ELR (cell line): ENCODE data around the gene NT5DC1.
"Not testable (repeated sequence)": the region's sequence is repeated elsewhere in the genome, so short reads cannot be mapped to it uniquely, and the experiment has no call there.

Source experiments
- DNase-seq: peaks from one replicate; pipeline ENCODE4 v3.0.0-alpha.2; 2015; ENCODE audit warnings: low read depth

NT5DC1 gene

GRCh38 chr6:116090251-116090650 is 10.4 kb upstream of the NT5DC1 start:
- no peak for DNase-seq

DNA sequence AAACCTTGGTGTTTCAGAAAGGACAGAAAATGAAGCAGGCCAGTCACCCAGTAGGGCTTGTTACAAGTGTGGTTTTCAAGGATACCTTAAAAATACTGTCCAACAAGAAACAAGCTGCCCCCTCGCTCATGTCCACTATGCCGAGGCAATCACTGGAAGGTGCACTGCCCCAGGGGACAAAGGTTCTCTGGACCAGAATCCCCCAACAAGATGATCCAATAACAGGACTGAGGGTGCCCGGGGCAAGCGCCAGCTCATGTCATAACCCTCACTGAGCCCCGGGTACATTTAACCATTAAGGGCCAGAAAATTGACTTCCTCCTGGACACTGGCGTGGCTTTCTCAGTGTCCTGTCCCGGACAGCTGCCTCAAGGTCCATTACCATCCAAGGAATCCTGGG is 6.6 kb upstream of the NT5DC1 start:
- no peak for DNase-seq

DNA sequence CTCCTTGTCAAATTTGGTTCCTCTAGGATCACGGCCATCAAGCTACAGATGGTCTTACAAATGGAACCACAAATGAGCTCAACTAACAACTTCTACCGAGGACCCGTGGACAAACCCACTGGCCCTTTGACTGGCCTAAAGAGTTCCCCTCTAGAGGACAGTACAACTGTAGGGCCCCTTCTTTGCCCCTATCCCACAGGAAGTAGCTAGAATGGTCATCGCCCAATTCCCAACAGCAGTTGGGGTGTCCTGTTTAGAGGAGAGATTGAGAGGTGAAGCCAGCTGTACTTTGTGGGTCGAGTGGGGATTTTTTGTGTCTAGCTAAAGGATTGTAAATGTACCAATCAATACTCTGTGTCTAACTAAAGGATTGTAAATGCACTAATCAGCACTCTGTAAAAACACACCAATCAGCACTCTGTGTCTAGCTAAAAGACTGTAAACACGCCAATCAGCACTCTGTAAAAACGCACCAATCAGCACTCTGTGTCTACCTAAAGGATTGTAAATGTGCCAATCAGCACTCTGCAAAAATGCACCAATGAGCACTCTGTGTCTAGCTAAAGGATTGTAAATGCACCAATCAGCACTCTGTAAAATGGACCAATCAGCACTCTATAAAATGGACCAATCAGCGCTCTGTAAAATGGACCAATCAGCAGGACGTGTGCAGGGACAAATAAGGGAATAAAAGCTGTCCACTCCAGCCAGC is 4.4 kb upstream of the NT5DC1 start:
- not testable (repeated sequence) for DNase-seq

DNA sequence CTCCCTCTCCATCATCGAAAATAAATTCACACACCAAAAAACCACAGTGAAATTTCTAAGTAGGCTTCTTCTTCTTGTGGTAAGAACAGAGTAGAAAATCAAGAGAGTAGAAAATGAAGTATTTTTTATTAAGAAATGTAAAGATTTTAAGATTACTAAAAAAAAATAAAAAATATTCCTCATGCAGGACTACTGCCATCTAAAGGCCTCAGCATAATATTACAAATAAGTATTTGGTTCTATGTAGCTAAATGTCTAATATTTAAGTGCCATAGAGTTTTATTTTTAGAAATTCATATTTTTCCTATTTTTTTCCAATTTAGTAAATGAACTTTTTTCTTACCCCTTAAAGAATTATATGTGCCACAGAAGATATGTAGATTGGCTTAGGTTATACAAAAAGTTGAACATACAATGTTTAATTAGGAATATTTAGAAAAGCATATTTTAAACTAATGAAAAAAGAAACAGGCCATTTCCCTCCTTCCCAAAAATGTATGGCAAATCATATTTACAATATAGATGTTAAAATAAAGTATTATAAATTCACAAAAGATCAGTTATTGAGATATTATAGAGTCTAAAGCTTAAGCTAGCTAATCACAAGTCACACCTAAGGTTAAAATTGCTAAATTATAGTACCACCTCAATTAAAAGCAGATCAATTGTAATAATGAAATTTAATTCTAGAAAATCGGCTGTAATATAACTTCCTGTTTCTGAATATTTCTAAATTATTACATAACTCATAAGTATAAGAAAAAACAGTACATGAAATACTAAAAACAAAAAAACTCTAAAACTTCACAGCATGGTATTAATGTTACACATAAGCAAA is 3.5 kb upstream of the NT5DC1 start:
- peak; percentile 58 for DNase-seq

DNA sequence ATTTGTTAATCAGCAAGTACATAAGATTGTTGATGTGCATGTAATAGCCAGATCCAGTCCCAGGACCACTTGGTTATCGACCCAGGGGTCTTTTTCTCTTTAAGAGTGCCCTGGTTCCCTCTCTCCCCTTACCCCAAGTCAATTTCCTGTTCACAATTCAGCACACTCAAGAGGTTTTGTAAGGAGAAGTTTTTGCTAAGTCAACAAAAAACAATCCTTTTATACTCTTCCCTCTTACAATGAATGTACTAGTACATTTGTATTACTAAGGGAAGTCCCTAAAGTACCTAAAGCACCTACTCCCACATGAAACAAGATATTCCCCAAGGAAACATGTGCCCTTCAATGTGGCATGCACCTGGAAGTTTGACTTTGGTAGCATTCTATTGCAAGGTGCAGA is 1.6 kb upstream of the NT5DC1 start:
- no peak for DNase-seq

DNA sequence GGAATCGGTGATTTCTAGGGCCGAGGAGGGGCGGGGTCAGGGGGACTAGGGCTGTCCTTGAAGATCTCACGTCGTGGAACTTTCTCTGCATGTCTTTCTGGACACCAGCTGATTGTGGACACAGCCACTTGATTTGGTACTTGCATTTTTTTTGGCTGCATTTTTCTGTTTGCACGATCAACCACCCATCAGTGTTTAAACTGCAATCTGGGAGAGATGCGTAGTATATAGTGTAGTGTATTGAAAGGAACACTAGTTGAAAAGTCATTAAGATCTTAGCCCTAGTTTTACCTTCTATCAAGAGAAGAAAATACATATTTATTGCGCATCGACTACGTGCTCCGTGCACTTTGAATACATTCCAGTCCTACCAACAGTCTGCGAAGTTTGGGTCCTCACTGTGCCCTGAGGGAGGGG is 657 bp downstream of the NT5DC1 start:
- DNase-seq: no peak

DNA sequence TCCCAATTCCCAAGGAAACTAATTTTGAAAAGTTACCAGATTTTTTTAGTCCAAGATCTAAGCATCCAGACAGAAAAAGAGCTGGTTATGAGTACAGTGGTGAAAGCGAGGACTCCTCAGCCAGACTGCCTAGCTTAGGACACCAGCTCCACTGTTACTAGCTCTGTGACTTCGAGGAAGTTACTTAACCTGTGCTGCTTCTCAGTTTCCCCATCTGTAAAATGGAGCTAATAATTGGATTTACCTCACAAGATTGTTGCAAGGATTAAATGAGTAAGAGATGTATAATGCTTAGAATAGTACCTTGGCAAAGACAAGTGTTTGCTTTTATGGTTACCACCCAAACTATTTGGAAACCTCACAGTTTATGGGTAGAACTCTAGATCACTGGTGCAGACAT is 1.1 kb downstream of the NT5DC1 start:
- DNase-seq: no peak

DNA sequence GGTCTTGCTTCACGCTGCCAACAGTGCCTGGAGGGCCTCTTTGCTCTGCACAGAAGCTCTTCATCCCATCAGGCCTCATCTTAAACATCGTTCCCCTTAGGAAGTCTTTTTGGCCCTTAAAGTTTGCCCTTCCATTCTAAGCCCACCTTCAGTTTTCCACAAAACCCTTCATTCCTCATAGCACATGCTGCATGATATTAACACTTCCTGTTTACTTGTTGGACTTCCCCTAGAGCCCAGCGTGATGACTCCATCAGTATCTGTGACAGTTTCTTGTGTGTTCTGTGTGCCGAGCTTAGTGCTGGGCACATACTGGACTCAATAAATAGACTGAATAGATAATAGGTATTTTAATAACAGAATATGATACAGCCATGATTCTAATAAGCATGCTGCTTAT is 2.2 kb downstream of the NT5DC1 start:
- DNase-seq: peak; percentile 23

- no peak for DNase-seq
These were observed 4.0 kb downstream of the NT5DC1 start for GRCh38 chr6:116104636-116105035.

- no peak for DNase-seq
These were observed 4.6 kb downstream of the NT5DC1 start for GRCh38 chr6:116105247-116105646.

DNA sequence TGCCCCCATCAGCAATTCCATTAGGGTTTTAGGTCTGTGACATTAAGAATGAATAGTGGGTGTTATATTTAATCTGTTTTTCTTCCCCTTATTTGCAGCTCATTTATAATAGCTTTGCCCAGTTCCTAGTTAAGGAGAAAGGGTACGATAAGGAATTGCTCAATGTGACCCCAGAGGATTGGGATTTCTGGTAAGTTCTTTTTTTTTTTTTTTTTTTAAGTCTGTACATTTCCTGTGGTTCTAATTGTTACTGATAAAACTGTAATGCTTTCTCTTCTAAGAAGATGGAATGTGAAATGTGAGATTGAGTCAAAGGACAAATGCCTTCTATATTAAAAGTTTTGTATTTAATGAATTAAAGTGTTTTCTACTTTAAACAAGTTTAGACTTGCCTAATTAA is 5.5 kb downstream of the NT5DC1 start:
- DNase-seq: no peak

DNA sequence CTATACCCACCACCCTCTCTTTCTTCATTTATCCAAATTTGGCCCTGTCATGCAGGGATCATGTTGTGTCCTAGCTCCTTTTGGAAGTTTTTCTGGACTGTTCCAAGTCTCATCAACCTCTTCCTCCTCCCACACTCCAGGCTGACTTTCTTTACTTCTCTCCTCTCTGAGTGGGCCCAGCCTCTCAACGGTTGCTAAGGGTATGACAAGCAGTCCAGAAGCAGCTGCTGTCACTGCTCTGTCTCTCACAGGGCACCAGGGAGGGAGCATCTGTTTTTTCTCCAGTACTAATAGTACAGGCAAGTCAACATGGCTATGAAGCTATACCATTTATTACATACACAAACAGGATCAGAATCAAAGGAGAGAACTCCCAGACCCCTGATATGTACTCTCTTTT is 8.2 kb downstream of the NT5DC1 start:
- DNase-seq: no peak

GRCh38 chr6:116111552-116112528 is 11.2 kb downstream of the NT5DC1 start:
- DNase-seq: peak; percentile 63

DNA sequence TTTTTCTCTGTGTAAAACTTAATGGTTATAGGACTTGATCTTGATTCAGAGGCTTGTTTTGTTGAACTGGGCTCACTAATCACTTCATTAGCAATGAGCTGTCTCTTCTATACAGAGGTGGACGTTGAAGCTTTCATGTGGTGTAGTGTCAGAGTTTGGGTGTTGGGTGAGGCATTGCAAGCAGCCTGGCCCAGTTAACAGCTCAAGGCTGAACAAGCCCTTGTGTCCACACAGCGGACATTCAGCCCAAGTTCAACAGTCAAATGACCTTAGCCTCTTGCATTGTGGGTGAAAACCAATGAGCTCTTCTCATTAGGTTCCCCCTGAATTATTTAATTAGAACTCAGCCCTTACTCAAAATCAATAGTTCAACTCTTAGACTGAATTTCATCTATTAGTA is 12.7 kb downstream of the NT5DC1 start:
- no peak for DNase-seq

- DNase-seq: peak; percentile 42
These were observed 15.1 kb downstream of the NT5DC1 start for GRCh38 chr6:116115781-116116180.

GRCh38 chr6:116118608-116119007 is 18.0 kb downstream of the NT5DC1 start:
- peak; percentile 80 for DNase-seq

- DNase-seq: no peak
These were observed 19.8 kb downstream of the NT5DC1 start for GRCh38 chr6:116120430-116120829.

- no peak for DNase-seq
These were observed 25.4 kb downstream of the NT5DC1 start, which contains the start of gene COL10A1 for GRCh38 chr6:116126032-116126431. Gene COL10A1 (minus strand): TSS chr6:116126132. CDS start chr6:116125492, 640 bp downstream.

DNA sequence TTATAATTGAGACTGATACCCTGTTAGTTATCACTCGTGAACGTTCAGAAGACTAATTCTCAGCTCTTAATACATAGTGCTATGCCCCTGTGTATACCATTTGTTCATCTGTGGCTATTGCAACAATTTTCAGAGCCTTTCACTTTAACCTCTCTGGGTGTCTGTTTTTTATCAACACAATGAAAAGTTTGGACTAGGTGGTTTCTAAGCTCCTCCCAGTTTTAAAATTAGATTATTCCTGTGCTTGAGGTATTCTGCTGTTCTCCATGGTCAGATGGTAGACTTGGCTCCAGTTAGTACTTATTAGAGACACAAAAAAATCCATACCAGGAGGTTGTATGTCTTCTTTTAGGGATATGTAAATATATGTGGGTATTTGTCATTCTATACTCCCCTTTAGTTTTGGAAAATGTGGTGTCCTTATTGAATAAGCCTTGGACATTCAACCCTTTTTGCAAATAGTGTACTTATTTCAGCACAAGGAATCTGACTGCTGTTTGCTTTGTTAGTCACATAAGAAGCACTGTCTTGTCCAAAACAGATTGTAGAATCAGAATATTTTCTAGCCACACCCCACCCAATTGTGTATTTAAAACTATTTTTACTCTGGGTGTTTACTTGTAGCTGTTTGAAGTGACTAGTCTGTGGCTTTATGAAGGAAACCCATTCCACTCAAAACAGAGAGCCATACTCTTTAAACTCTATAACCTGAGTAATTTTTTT is 27.3 kb downstream of the NT5DC1 start:
- DNase-seq: no peak

- no peak for DNase-seq
These were observed 32.8 kb downstream of the NT5DC1 start for GRCh38 chr6:116133453-116133852.

GRCh38 chr6:116136373-116136772 is 35.7 kb downstream of the NT5DC1 start:
- DNase-seq: no peak
